ENCODE measurements around the gene KRT3. TPM values are rescaled to one million over a fixed set of nuclear protein-coding genes. Genes with fewer than 3 reads are reported as not detected.

KRT3 gene
- total RNA-seq, 1 donor from 2014 or later: not detected

DNA sequence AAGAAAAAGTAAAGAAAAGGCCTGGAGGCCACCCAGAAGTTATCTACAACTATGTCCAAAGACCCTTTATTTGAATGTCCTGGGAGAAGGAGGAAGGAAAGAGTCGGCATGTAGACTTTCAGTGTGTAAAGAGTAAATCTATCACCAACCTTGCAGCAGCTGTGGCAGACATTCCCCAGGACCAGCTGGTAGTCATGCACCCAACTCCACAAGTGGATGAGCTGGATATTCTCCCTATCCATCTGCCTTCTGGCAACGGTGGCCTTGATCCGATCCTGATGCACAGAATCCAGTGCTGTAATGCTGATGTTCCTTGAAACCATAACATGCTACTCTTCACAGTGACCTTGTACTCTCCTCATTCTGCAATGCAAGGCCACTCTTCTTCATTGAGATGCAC lies 46.1 kb downstream of the KRT3 start:
- intact Hi-C loops (cut with DNase I): no loop called here
- no peak for DNase-seq (ENCODE audit: low spot score)

DNA sequence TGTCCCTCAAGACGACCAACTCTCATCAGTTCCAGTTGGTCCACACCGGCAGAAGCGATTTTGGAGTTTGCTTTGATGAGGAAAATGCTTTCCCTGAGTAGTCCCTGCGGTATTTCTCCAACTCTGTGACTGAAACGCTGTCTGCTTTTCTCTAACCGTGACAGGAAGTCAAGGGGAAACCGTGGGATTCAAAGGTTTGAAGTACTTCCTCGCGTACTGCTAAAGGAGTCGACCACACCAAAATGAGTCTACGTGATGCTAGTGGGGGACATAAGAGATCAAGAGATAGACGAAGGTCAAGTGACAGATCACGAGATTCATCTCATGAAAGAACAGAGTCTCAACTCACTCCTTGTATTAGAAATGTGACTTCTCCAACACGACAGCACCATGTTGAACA lies 47.3 kb downstream of the KRT3 start:
- no peak for DNase-seq (ENCODE audit: low spot score)
- intact Hi-C loops (cut with DNase I): no loop called here

DNA sequence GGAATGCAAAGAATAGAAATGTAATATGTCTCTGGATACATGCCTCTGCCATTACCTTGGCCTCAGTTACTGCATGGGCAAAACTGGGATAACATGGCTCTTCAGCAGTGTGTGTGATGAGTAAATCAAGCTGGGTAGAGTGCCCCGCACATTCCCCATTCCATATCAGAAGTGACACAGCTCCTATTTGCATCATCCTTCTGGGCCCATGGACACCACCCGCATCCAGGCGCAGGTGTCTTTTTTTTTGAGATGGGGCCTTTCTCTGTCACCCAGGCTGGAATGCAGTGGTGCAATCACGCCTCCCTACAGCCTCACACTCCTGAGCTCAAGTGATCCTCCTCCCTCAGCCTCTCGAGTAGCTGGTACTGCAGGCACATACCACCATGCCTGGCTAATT lies 50.4 kb downstream of the KRT3 start:
- intact Hi-C loops (cut with DNase I): no loop called here
- DNase-seq (ENCODE audit: low spot score): no peak

DNA sequence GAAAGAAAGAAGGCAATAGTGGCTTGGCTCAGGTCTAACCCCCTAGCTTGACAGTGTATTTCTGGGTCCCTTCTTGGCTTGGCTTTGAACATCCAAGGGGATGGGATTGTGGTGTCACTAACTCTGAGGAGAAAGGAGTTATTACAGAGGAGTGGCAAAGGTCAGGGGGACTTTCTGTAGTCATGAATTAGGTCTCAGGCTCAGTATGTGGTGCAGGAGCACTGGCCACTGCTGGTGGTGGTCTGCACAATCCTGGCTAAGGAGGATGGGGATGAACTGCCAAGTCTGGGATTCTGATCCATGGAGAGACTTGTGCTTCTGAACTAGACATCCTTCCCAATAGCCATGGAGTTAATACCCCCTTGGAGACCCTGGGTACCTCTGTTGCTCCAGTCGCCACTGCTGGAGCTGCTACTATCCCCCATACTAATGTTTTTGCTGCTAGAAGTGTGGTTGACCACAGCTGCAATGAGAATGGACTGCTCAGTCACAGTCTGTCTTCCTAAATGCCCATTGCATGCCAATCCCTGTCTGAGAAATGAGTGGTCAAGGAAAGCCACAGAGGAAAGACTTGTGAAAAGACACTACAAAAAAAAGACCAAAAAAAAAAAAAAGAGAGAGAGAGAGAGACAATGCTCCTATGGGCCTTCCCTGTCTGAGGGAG lies 51.3 kb downstream of the KRT3 start:
- DNase-seq (ENCODE audit: low spot score): no peak
- intact Hi-C loops (cut with DNase I): no loop called here

DNA sequence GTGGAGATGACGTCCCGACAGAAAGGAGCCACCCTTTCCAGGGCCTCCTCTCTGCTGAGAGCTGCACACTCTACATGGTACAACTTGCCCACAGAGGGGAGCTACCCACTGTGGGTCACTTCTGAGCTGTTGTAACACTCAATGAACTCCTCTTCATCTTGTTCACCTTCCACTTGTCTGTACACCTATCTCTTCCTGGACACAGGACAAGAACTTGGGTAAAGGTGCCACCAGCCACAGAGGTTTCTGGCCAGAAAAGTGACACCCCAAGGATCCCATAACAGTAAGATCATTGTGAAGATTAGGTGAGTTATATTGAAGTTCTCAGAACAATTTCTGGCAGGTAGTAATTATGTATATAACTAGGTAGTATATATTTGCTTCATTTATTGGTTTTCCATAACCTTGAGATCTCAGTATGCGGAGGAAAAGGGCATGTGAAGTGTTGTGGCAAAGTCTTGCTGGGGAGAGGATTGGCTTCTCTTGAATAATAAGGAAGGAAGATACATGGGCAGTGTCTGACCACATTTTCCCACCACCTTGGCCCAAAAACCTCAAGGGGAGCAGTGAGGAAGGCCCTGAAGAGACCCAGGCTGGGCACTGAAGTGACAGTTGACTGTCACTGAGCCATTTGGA lies 53.0 kb downstream of the KRT3 start:
- intact Hi-C loops (cut with DNase I): no loop called here
- no peak for DNase-seq (ENCODE audit: low spot score)

DNA sequence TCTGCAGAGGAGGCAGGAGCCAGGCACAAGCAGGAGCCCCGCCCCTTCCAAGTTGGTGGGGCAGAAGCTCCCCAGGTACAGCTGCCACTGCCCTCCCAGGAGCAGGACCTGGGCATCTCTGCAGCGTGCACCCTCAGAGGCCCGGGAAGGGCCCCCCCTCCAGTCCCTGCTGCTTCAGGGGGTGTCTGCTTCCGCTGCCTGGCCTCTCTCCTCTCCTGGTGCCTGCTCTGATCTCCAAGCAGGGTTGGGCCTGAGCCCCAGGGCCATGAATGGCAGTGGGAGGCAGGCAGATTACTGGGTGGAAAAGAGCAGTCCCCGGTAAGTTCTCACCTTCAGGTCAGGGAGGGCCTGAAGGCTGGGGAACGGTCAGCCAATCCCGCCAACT lies 53.7 kb downstream of the KRT3 start:
- intact Hi-C loops (cut with DNase I): no loop called here

DNA sequence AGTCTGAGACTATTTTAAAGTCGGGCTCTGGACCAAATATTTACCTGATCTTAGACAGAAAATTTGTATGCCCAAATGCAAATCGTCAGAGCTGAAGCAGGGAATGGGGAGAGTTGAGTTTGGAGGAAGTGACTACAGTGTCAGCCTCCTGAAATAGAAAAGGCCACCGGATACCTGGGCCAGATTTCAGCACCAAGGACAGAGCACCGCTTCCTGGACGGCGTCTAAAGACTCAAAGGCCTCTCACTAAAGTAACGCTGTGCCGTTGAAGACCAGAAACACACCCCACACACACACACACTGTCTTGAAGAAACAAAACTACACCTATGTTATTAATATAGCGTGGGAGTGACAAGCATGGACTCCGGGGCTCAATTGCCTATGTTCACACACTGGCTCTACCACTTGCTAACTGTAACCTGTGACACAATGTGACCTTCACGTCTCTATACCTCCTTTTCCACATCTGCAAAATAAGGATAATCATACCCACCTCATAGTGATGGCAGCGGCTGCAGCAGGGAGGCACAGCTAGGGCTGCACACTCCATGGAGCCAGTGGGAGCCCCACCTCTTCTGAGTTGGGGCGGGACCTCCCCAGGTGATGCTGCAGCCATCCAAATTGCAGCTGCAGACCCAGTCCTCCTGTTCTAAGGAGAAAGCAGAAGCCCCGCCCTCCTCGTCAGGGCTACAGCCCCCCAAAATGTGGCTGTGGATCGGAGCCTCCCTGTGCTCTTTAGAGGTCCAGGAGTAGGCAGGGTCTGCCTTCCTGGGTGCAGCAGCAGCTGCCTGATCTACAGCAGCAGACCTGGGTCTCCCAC lies 54.3 kb downstream of the KRT3 start:
- no peak for DNase-seq (ENCODE audit: low spot score)
- intact Hi-C loops (cut with DNase I): no loop called here

More for the DNA sequence above, 53.7 kb downstream of the KRT3 start:
- DNase-seq (ENCODE audit: low spot score): no peak

DNA sequence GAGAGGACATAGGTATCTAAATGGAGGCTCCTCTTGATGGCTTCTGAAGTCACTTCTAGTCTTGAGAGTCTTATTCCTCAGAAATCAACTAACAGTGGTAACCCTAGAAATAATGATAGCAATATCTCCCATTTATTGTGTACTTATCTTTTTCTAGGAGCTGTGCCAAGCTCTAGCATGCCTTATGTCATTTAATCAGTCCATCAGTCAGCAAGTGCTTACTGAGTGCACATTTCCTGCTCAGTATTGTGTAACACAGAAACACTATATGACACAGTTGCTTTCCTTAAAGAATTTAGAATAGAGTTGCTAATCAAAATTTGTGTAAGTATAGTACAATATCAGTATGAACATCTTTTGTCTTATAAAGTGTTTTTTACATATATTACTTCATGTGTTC lies 55.3 kb downstream of the KRT3 start:
- intact Hi-C loops (cut with DNase I): no loop called here
- no peak for DNase-seq (ENCODE audit: low spot score)

DNA sequence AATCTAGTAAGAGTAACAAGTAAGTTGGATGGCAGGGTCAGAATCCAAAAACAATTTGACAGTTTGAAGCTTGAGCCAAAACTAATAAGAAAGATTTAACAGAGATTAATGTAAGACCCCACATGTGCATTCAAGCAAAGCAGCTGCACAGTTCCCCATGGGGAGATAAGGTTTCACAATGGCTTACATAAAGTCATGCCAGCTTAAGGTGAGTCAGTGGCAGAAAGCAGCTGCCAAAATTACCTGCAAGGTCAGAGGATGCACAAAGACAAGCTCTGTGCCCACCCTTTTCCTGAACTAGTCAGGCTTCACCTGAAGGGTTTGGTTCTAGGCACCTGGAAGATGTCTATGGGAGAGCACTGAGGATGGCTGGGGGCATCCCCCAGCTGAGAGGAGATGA lies 56.0 kb downstream of the KRT3 start:
- intact Hi-C loops (cut with DNase I): no loop called here
- no peak for DNase-seq (ENCODE audit: low spot score)

Other genes with a start within 250 kb of the KRT3 start
- not detected for gene KRT71, start 243.0 kb downstream of the KRT3 start, total RNA-seq
- gene KRT74, start 222.3 kb downstream of the KRT3 start, total RNA-seq: not detected
- not detected for gene KRT72, start 194.7 kb downstream of the KRT3 start, total RNA-seq
- gene KRT73, start 177.6 kb downstream of the KRT3 start, total RNA-seq: not detected
- gene KRT2, start 143.9 kb downstream of the KRT3 start, total RNA-seq: not detected
- not detected for gene KRT1, start 115.7 kb downstream of the KRT3 start, total RNA-seq
- gene KRT77, start 92.6 kb downstream of the KRT3 start, total RNA-seq: not detected
- not detected for gene KRT76, start 18.8 kb downstream of the KRT3 start, total RNA-seq
- gene KRT4, start 18.0 kb upstream of the KRT3 start, total RNA-seq: not detected
- not detected for gene KRT79, start 38.2 kb upstream of the KRT3 start, total RNA-seq
- gene KRT78, start 52.9 kb upstream of the KRT3 start, total RNA-seq: not detected
- 82.2 TPM for gene KRT8, start 109.0 kb upstream of the KRT3 start, total RNA-seq
- 10.7 TPM for gene KRT18, start 153.0 kb upstream of the KRT3 start, total RNA-seq
- 324 TPM for gene EIF4B, start 210.3 kb upstream of the KRT3 start, total RNA-seq